Bronchial epithelial cell (primary cell): ENCODE measurements around the gene MYBPC3. TPM values are rescaled to one million over a fixed set of nuclear protein-coding genes. Genes with fewer than 3 reads are reported as not detected.
"Not testable (repeated sequence)": the region's sequence is repeated elsewhere in the genome, so short reads cannot be mapped to it uniquely, and the experiment has no call there.

Source experiments
- DNase-seq: peaks from one replicate; pipeline ENCODE4 v3.0.0-alpha.2; 2010; ENCODE audit warnings: low read depth
- FAIRE-seq: peaks from 2 replicates; lab custom pipeline; 2011; peaks lifted over from hg19 to GRCh38; lab: Jason Lieb, UNC
- H3K27me3 ChIP-seq: 2 replicates; pipeline ENCODE4 v1.5.1; 2011; ENCODE audit warnings: low read length; ENCODE audit not compliant: control insufficient read depth, insufficient read depth
- H3K36me3 ChIP-seq: 2 replicates; pipeline ENCODE4 v1.5.1; 2011; ENCODE audit warnings: low read length; ENCODE audit not compliant: control insufficient read depth, insufficient read depth
- H3K4me3 ChIP-seq: 2 replicates; pipeline ENCODE4 v1.5.1; 2011; ENCODE audit warnings: mild to moderate bottlenecking, low read depth, low read length, control low read depth
- CTCF ChIP-seq: IDR thresholded peaks from 2 replicates; pipeline ENCODE4 v1.5.1; 2011; ENCODE audit warnings: mild to moderate bottlenecking, moderate library complexity, low read length, control low read depth, inconsistent platforms; ENCODE audit not compliant: insufficient read depth, severe bottlenecking
- total RNA-seq: library from RNA; depleted of rRNA; stranded (reverse); fragments of >200 nt; gene quantifications from 2 replicates; pipeline ENCODE4 v1.2.1, GENCODE V29; 2014

The MYBPC3 gene
- total RNA-seq, 1 donor from 2014 or later = under 0.01 TPM

- H3K4me3 ChIP-seq = no peak overlapping the region
- no peak for TF ChIP-seq CTCF
- no peak for FAIRE-seq
- peaks cover 14% of the 10 kb centered on the region for H3K36me3 ChIP-seq
- DNase-seq = no peak
- H3K27me3 ChIP-seq = no peaks in the 10 kb centered on the region
Measured at GRCh38 chr11:47324520-47324919, 28.0 kb downstream of the MYBPC3 start.

GRCh38 chr11:47318166-47318565 lies 34.3 kb downstream of the MYBPC3 start:
- Histone ChIP-seq H3K36me3 (peaks cover 5% of the 10 kb centered on the region), H3K4me3 (no peak overlapping the region), H3K27me3 (no peaks in the 10 kb centered on the region)
- no peak for FAIRE-seq
- no peak for DNase-seq
- TF ChIP-seq CTCF = no peak

GRCh38 chr11:47317064-47317828 lies 35.3 kb downstream of the MYBPC3 start:
- H3K4me3 ChIP-seq = no peak overlapping the region
- no peak for TF ChIP-seq CTCF
- FAIRE-seq = no peak
- H3K27me3 ChIP-seq = no peaks in the 10 kb centered on the region
- H3K36me3 ChIP-seq = peaks cover 5% of the 10 kb centered on the region
- no peak for DNase-seq

- FAIRE-seq, H3K4me3 ChIP-seq, H3K36me3 ChIP-seq, H3K27me3 ChIP-seq, DNase-seq: not testable (repeated sequence)
Measured at GRCh38 chr11:47316501-47316900, 36.0 kb downstream of the MYBPC3 start.

GRCh38 chr11:47314992-47315391 lies 37.5 kb downstream of the MYBPC3 start:
- DNase-seq (no peak), FAIRE-seq (no peak)
- no peaks in the 10 kb centered on the region for H3K27me3 ChIP-seq
- H3K4me3 ChIP-seq = no peak overlapping the region
- H3K36me3 ChIP-seq = peaks cover 6% of the 10 kb centered on the region
- no peak for TF ChIP-seq CTCF

- FAIRE-seq (no peak), DNase-seq (no peak)
- TF ChIP-seq CTCF = no peak
- H3K36me3 ChIP-seq = peaks cover 21% of the 10 kb centered on the region
- H3K27me3 ChIP-seq = no peaks in the 10 kb centered on the region
- no peak overlapping the region for H3K4me3 ChIP-seq
Measured at GRCh38 chr11:47308050-47308823, 44.3 kb downstream of the MYBPC3 start.
